A549 (cell line): ENCODE measurements around the gene TOP3B.

Experiments used
- CEBPB ChIP-seq, 2 experiments: fragments of >200 bp in 1 of 2; sonication (Bioruptor Twin) in 1 of 2; formaldehyde crosslinking in 1 of 2; IDR thresholded peaks; 2 replicates each; pipeline ENCODE4 v1.6.1; 2012 to 2016
- HDAC2 ChIP-seq: fragments of 200-600 bp; sonication (generic); IDR thresholded peaks from 2 replicates; pipeline ENCODE4 v1.6.1; 2016
- HMGXB4 ChIP-seq: fragments of 250-450 bp; sonication (Bioruptor Pico); IDR thresholded peaks from 2 replicates; pipeline ENCODE4 v1.5.0; 2021; ENCODE audit warnings: mild to moderate bottlenecking, moderate library complexity, borderline replicate concordance
- HOXB13 ChIP-seq: fragments of 250-450 bp; sonication (Bioruptor Pico); IDR thresholded peaks from 2 replicates; pipeline ENCODE4 v1.5.0; 2020; ENCODE audit warnings: low read depth, mild to moderate bottlenecking, moderate library complexity
- NR3C1 ChIP-seq: fragments of >200 bp; sonication (Bioruptor Twin); formaldehyde crosslinking; IDR thresholded peaks from 3 replicates; pipeline ENCODE4 v1.6.1; 2017
- PHF8 ChIP-seq: fragments of 200-600 bp; sonication (generic); IDR thresholded peaks from 2 replicates; pipeline ENCODE4 v1.6.1; 2016; ENCODE audit warnings: low read depth, mild to moderate bottlenecking, antibody characterized with exemption, moderate library complexity, borderline replicate concordance
- RAD21 ChIP-seq, 2 experiments: fragments of >200 bp in 1 of 2; sonication (Bioruptor Twin) in 1 of 2; formaldehyde crosslinking in 1 of 2; IDR thresholded peaks in 1 of 2; conservative IDR thresholded peaks in 1 of 2; 2 replicates in 1 of 2; 3 replicates in 1 of 2; pipeline ENCODE4 v1.6.1; 2012 to 2018; ENCODE audit warnings: inconsistent platforms in 1 of 2
- ZNF302 ChIP-seq: fragments of 250-450 bp; sonication (Bioruptor Pico); IDR thresholded peaks from 2 replicates; pipeline ENCODE4 v1.9.0; 2021; ENCODE audit warnings: inconsistent platforms, mild to moderate bottlenecking, moderate library complexity

GRCh38 chr22:22024440-22024839 is 41.9 kb upstream of the TOP3B start:
- TF ChIP-seq ZNF302 (CRISPR knock-in tag) = no peak
- no peak for TF ChIP-seq PHF8
- no peak for TF ChIP-seq HDAC2
- TF ChIP-seq HMGXB4 (CRISPR knock-in tag) = no peak
- no peak for TF ChIP-seq CEBPB (IDR thresholded peaks at IDR 0.05)
- no peak for TF ChIP-seq RAD21 (conservative IDR thresholded peaks at IDR 0.05 in 1 of 2, IDR thresholded peaks at IDR 0.05 in 1 of 2)
- no peak for TF ChIP-seq HOXB13 (CRISPR knock-in tag)
- TF ChIP-seq NR3C1 = no peak
